SH-SY5Y (cell line): ENCODE results near the gene TEX22.

Experiments
- GATA2 ChIP-seq: IDR thresholded peaks from 2 replicates; pipeline ENCODE4 v1.6.1; 2011; ENCODE audit warnings: mild to moderate bottlenecking, low read depth, low read length
- GATA3 ChIP-seq: IDR thresholded peaks from 2 replicates; pipeline ENCODE4 v1.6.1; 2011; ENCODE audit warnings: low read depth, mild to moderate bottlenecking, low read length, moderate library complexity

GRCh38 chr14:105387530-105387922, 10.8 kb upstream of the TEX22 start:
- TF ChIP-seq GATA2: no peak
- TF ChIP-seq GATA3: no peak
